GM23338 (cell line): ENCODE measurements around the gene NXPE4. TPM values are rescaled to one million over a fixed set of nuclear protein-coding genes. Genes with fewer than 3 reads are reported as not detected.

Source experiments
- ATAC-seq: fragments of 200-7000 bp; cut with Tn5 transposase; 3 replicates; pipeline ENCODE4 v1.9.1; 2020
- DNase-seq: peaks from one replicate; pipeline ENCODE4 v3.0.0-alpha.2; 2015; ENCODE audit warnings: low spot score
- H2AFZ ChIP-seq: fragments of 200-600 bp; sonication (generic); 2 replicates; pipeline ENCODE4 v1.8.0; 2016; ENCODE audit warnings: antibody characterized with exemption, mild to moderate bottlenecking, moderate library complexity
- H3F3A ChIP-seq: fragments of 200-600 bp; sonication (generic); replicated peaks from 2 replicates; pipeline ENCODE4 v1.8.0; 2017; ENCODE audit warnings: antibody characterized with exemption, mixed run types, low read depth
- H3K27ac ChIP-seq: fragments of 200-600 bp; sonication (generic); 2 replicates; pipeline ENCODE4 v1.6.1; 2016; ENCODE audit warnings: low read depth
- H3K27me3 ChIP-seq: fragments of 200-600 bp; sonication (generic); 2 replicates; pipeline ENCODE4 v1.8.0; 2016; ENCODE audit warnings: mild to moderate bottlenecking, mixed run types, moderate library complexity; ENCODE audit not compliant: insufficient read depth
- H3K36me3 ChIP-seq: fragments of 200-600 bp; sonication (generic); 2 replicates; pipeline ENCODE4 v1.8.0; 2016; ENCODE audit warnings: mild to moderate bottlenecking; ENCODE audit not compliant: insufficient read depth
- H3K4me1 ChIP-seq: fragments of 200-600 bp; sonication (generic); 2 replicates; pipeline ENCODE4 v1.8.0; 2016; ENCODE audit warnings: mild to moderate bottlenecking, moderate library complexity; ENCODE audit not compliant: insufficient read depth
- H3K4me2 ChIP-seq: fragments of 200-600 bp; sonication (generic); 2 replicates; pipeline ENCODE4 v1.7.1; 2017; ENCODE audit warnings: mixed run types
- H3K4me3 ChIP-seq: fragments of 200-600 bp; sonication (generic); 2 replicates; pipeline ENCODE4 v1.6.1; 2016; ENCODE audit warnings: mixed run types
- H3K79me2 ChIP-seq: fragments of 200-600 bp; sonication (generic); replicated peaks from 2 replicates; pipeline ENCODE4 v1.8.0; 2017; ENCODE audit warnings: mild to moderate bottlenecking; ENCODE audit not compliant: insufficient read depth
- H3K9me2 ChIP-seq: fragments of 200-600 bp; sonication (generic); 2 replicates; pipeline ENCODE4 v1.8.0; 2017; ENCODE audit not compliant: insufficient read depth
- H4K20me1 ChIP-seq: fragments of 200-600 bp; sonication (generic); replicated peaks from 2 replicates; pipeline ENCODE4 v1.8.0; 2017; ENCODE audit warnings: mild to moderate bottlenecking; ENCODE audit not compliant: insufficient read depth
- H3K27ac Mint-ChIP-seq: 2 replicates; pipeline ENCODE4 v1.8.0; 2020; ENCODE audit warnings: inconsistent platforms, mild to moderate bottlenecking, moderate library complexity, mixed read lengths
- H3K27me3 Mint-ChIP-seq: 3 replicates; pipeline ENCODE4 v1.8.0; 2022; ENCODE audit warnings: low read depth, mild to moderate bottlenecking, moderate library complexity, mixed read lengths, inconsistent platforms; ENCODE audit not compliant: insufficient read depth, poor library complexity
- H3K36me3 Mint-ChIP-seq: 3 replicates; pipeline ENCODE4 v1.8.0; 2021; ENCODE audit warnings: low read depth, mild to moderate bottlenecking, inconsistent platforms, moderate library complexity, mixed read lengths
- H3K4me1 Mint-ChIP-seq: 3 replicates; pipeline ENCODE4 v1.8.0; 2020; ENCODE audit warnings: mild to moderate bottlenecking, inconsistent platforms, mixed read lengths
- H3K4me3 Mint-ChIP-seq: 3 replicates; pipeline ENCODE4 v1.8.0; 2021; ENCODE audit warnings: moderate library complexity, mild to moderate bottlenecking, inconsistent platforms, mixed read lengths
- H3K9me3 Mint-ChIP-seq: 3 replicates; pipeline ENCODE4 v1.8.0; 2020; ENCODE audit warnings: moderate library complexity, mild to moderate bottlenecking, inconsistent platforms, mixed read lengths
- EZH2phosphoT487 ChIP-seq: fragments of 200-600 bp; sonication (generic); IDR thresholded peaks from one replicate; pipeline ENCODE4 v1.8.1; 2018; ENCODE audit warnings: antibody characterized with exemption; ENCODE audit not compliant: unreplicated experiment
- NANOG ChIP-seq: IDR thresholded peaks from 2 replicates; pipeline ENCODE4 v1.6.1; 2016; ENCODE audit warnings: antibody characterized with exemption, borderline replicate concordance
- STAT1 ChIP-seq: IDR thresholded peaks from one replicate; pipeline ENCODE4 v1.6.1; 2016; ENCODE audit warnings: antibody characterized with exemption; ENCODE audit not compliant: unreplicated experiment
- ZNF331 ChIP-seq: fragments of 250-450 bp; sonication (Bioruptor Pico); IDR thresholded peaks from 2 replicates; pipeline ENCODE4 v1.5.0; 2020; ENCODE audit warnings: low read depth, mild to moderate bottlenecking, moderate library complexity
- polyA plus RNA-seq: library from polyadenylated mRNA; unstranded; fragments of >200 nt; fragmentation: Nextera tagmentation; extraction: Ambion mirVana; gene quantifications from 2 replicates; pipeline ENCODE4 v1.2.1, GENCODE V29; 2016
- total RNA-seq: library from RNA; depleted of rRNA; stranded (reverse); fragments of >200 nt; shearing (Covaris generic); gene quantifications from 2 replicates; pipeline ENCODE4 v1.2.3, GENCODE V29; 2014
- TF ChIP-seq, protein P1 (sequence below): fragments of 250-450 bp; sonication (Bioruptor Pico); IDR thresholded peaks from 2 replicates; pipeline ENCODE4 v1.5.0; 2020; ENCODE audit warnings: mild to moderate bottlenecking, moderate library complexity
- TF ChIP-seq, protein P2 (sequence below), 2 experiments: fragments of 200-600 bp in 1 of 2; sonication (generic) in 1 of 2; conservative IDR thresholded peaks; 2 replicates each; pipeline versions ENCODE4 v1.5.1 to v1.6.1; 2016 to 2017; ENCODE audit warnings: antibody characterized with exemption in 2 of 2, low read depth in 2 of 2, mild to moderate bottlenecking in 2 of 2, moderate library complexity in 1 of 2

The NXPE4 gene
- total and polyA plus RNA-seq, 2 experiments from 2014 or later = not detected

DNA sequence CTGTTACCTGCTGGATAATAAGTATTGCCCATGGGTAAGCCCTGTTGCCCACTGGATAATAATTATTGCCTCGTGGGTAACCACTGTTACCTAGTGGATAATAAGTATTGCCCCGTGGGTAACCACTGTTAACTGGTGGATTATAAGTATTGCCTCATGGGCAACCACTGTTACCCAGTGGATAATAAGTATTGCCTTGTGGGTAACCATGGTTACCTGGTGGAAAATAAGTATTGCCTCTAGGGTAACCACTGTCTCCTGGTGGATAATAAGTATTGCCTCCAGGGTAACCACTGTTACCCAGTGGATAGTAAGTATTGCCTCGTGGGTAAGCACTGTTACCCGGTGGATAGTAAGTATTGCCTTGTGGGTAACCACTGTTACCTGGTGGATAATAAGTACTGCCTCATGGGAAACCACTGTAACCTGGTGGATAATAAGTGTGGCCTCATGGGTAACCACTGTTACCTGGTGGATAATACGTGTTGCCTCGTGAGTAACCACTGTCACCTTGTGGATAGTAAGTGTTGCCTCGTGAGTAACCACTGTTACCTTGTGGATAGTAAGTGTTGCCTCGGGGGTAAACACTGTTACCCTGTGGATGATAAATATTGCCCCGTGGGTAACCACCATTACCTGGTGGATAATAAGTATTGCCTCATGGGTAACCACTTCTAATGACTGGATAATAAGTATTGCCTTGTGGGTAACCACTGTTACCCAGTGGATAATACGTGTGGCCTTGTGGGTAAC, 29.0 kb upstream of the NXPE4 start (continued):
- TF ChIP-seq, protein P1, sequence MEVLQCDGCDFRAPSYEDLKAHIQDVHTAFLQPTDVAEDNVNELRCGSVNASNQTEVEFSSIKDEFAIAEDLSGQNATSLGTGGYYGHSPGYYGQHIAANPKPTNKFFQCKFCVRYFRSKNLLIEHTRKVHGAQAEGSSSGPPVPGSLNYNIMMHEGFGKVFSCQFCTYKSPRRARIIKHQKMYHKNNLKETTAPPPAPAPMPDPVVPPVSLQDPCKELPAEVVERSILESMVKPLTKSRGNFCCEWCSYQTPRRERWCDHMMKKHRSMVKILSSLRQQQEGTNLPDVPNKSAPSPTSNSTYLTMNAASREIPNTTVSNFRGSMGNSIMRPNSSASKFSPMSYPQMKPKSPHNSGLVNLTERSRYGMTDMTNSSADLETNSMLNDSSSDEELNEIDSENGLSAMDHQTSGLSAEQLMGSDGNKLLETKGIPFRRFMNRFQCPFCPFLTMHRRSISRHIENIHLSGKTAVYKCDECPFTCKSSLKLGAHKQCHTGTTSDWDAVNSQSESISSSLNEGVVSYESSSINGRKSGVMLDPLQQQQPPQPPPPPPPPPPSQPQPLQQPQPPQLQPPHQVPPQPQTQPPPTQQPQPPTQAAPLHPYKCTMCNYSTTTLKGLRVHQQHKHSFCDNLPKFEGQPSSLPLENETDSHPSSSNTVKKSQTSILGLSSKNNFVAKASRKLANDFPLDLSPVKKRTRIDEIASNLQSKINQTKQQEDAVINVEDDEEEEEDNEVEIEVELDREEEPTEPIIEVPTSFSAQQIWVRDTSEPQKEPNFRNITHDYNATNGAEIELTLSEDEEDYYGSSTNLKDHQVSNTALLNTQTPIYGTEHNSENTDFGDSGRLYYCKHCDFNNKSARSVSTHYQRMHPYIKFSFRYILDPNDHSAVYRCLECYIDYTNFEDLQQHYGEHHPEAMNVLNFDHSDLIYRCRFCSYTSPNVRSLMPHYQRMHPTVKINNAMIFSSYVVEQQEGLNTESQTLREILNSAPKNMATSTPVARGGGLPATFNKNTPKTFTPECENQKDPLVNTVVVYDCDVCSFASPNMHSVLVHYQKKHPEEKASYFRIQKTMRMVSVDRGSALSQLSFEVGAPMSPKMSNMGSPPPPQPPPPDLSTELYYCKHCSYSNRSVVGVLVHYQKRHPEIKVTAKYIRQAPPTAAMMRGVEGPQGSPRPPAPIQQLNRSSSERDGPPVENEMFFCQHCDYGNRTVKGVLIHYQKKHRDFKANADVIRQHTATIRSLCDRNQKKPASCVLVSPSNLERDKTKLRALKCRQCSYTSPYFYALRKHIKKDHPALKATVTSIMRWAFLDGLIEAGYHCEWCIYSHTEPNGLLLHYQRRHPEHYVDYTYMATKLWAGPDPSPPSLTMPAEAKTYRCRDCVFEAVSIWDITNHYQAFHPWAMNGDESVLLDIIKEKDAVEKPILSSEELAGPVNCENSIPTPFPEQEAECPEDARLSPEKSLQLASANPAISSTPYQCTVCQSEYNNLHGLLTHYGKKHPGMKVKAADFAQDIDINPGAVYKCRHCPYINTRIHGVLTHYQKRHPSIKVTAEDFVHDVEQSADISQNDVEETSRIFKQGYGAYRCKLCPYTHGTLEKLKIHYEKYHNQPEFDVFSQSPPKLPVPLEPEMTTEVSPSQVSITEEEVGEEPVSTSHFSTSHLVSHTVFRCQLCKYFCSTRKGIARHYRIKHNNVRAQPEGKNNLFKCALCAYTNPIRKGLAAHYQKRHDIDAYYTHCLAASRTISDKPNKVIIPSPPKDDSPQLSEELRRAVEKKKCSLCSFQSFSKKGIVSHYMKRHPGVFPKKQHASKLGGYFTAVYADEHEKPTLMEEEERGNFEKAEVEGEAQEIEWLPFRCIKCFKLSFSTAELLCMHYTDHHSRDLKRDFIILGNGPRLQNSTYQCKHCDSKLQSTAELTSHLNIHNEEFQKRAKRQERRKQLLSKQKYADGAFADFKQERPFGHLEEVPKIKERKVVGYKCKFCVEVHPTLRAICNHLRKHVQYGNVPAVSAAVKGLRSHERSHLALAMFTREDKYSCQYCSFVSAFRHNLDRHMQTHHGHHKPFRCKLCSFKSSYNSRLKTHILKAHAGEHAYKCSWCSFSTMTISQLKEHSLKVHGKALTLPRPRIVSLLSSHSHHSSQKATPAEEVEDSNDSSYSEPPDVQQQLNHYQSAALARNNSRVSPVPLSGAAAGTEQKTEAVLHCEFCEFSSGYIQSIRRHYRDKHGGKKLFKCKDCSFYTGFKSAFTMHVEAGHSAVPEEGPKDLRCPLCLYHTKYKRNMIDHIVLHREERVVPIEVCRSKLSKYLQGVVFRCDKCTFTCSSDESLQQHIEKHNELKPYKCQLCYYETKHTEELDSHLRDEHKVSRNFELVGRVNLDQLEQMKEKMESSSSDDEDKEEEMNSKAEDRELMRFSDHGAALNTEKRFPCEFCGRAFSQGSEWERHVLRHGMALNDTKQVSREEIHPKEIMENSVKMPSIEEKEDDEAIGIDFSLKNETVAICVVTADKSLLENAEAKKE (CRISPR knock-in tag) = no peak
- no peak for TF ChIP-seq NANOG

DNA sequence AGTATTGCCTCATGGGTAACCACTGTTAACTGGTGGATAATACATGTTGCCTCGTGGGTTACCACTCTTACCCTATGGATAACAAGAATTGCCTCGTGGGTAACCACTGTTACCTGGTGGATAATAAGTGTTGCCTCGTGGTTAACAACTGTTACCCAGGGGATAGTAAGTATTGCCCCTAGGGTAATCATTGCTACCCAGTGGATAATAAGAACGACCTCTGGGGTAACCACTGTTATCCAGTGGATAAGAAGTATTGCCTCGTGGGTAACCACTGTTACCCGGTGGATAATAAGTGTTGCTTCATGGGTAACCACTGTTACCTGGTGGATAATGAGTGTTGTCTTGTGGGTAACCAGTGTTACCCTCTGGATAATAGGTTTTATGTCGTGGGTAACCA, 28.1 kb upstream of the NXPE4 start:
- Mint-ChIP-seq H3K36me3 (peaks cover 21% of the 10 kb centered on the region; the same call in 2 of the 3 replicates), H3K9me3 (peaks cover 63% of the 10 kb centered on the region), H3K4me3 (no peak overlapping the region), H3K4me1 (no peaks in the 10 kb centered on the region), H3K27ac (no peak overlapping the region), H3K27me3 (no peaks in the 10 kb centered on the region)
- TF ChIP-seq, protein P2, sequence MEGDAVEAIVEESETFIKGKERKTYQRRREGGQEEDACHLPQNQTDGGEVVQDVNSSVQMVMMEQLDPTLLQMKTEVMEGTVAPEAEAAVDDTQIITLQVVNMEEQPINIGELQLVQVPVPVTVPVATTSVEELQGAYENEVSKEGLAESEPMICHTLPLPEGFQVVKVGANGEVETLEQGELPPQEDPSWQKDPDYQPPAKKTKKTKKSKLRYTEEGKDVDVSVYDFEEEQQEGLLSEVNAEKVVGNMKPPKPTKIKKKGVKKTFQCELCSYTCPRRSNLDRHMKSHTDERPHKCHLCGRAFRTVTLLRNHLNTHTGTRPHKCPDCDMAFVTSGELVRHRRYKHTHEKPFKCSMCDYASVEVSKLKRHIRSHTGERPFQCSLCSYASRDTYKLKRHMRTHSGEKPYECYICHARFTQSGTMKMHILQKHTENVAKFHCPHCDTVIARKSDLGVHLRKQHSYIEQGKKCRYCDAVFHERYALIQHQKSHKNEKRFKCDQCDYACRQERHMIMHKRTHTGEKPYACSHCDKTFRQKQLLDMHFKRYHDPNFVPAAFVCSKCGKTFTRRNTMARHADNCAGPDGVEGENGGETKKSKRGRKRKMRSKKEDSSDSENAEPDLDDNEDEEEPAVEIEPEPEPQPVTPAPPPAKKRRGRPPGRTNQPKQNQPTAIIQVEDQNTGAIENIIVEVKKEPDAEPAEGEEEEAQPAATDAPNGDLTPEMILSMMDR (conservative IDR thresholded peaks at IDR 0.05; ENCODE audit: low read depth in 2 of 2) = no peak
- TF ChIP-seq STAT1 (no peak), EZH2phosphoT487 (no peak), ZNF331 (CRISPR knock-in tag) (no peak)
- H3K36me3 ChIP-seq = no peaks in the 10 kb centered on the region
- H2AFZ ChIP-seq = no peak overlapping the region
- ATAC-seq (no peak), DNase-seq (no peak)
- peaks cover 3% of the 10 kb centered on the region; the same call in 1 of the 2 replicates for H3K9me2 ChIP-seq
- H3K79me2 ChIP-seq = no peaks in the 10 kb centered on the region
- no peak overlapping the region for H3K4me2 ChIP-seq
- peaks cover 18% of the 10 kb centered on the region; the same call in 1 of the 2 replicates for H3F3A ChIP-seq
- H3K27ac ChIP-seq = no peak overlapping the region
- no peaks in the 10 kb centered on the region for H3K4me1 ChIP-seq
- H3K27me3 ChIP-seq = no peaks in the 10 kb centered on the region
- no peak overlapping the region for H3K4me3 ChIP-seq
- no peaks in the 10 kb centered on the region for H4K20me1 ChIP-seq
